NCI-H82 (cell line): ENCODE results near the gene GRM8.

Experiments
- DNase-seq: peaks from one replicate; lab custom pipeline; 2025; lab: John Stamatoyannopoulos, UW

Gene GRM8

DNA sequence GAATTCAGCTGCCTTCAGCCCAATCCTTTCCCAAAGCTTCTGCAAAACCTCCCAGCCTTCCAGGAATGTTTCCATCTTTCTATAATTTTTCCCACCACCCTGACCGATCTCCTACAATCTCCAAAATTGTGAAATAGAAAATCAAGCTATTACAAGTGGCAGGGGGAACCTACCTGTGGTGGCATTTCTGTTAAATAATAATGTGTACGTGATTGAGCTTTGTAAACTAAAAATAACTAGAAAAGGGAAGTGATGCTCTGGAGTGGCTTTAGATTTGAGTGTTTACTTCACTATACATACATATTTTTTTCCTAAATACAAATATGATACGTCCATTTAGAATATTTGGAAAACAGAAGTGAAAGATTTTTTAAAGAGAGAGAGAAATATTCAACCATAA is 593.6 kb downstream of the GRM8 start:
- DNase-seq, result no peak

DNA sequence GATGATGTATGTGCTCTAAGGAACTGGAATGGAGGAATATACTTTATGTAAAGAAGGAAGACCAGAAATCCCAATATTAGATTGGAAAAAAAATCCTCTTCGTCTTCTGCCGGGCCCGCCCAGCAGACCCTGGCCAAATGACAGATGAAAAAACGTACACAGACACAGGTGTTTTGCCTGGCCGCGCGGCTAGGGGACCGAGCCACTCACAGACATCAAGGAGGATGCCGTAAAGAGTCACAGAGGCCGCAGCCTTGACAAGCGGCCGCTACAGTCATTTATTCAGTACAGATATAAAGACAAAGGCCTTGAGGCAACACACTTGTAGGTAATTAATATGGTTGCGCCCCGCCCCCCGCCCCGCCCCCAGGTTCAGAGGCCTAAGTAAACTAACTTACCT is 594.1 kb downstream of the GRM8 start:
- DNase-seq, result no peak

DNA sequence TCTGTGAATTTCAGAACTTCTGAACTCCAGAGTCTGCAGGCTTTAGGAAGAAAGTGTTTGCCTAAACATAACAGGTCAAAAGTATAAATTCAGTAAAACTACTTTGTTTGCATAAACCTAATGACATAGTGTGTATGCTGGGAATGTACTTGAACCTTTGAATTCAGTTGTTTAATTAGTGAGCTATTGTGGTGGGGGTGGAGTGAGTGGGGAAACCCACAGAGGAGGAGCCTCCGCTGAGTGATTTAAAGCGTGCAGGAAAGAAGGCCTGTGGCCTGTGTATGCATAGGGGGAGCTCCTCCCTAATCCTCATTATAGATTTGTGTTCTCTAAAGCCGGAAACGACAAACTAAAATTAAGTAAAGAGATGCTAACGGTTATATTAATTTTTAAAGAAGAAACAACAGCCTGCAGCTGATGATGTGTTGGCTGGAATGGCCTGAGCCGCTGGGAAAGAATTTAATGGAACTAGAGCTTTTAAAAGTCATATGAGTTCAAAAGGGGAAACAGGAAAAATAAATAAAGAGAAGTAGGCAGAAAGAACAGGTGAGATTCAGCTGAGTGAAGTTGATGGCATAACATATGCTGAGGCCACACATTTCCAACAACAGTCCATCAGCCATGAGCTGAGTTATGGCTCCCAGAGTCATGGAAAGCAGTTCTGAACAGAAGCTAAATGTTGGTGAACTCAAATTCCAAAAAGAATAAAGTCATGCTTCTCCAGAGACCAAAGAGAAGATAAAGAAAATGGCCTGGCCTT is 595.0 kb downstream of the GRM8 start:
- DNase-seq, result no peak

DNA sequence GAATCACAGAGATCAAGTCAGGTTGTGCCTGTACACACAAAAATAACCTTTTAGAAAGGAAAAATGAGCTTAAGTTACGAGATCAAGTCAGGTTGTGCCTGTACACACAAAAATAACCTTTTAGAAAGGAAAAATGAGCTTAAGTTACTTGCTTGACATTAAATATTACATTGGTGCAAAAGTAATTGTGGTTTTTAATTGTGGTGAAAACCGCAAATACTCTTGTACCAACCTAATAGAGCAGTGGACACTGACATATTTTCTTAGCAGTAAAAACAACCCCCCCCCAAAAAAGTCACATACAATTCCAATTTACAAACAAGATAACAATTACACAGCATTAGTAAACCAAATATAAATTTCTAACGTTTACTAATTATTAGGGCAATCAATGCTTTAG is 595.6 kb downstream of the GRM8 start:
- no peak for DNase-seq

DNA sequence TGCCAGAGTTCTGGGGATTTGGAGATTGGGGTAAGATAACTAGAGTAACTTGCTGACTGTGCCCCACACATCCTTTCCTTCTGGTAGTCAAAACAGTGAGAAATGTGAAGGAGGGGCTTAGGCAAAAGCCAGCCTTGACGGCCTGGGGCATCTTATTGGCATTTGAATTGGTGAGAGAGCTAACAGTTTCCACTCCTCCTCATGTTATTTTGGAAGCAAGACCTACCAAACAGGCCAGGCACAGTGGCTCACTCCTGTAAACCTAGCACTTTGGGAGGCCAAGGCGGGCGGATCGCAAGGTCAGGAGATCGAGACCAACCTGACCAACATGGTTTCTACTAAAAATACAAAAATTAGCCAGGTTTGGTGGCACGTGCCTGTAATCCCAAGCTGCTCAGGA is 596.6 kb downstream of the GRM8 start:
- no peak for DNase-seq

DNA sequence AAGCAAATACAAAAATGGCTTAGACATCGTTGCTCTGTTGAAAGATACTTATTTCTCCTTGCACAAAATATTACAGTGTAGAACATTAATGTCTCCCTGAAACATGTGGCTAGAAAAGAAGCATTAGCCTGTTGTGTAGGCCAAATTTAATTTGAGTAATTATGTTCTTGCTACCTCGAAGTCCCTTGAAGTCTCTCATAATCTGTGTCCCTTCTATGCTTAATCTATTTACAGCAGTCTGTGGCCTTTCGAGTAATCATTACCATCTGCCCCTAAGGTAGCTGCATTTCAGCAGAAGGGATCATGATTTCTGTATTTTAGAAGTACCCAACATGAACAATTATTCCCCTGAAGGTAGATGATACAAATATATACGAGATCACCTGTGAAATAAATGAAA is 615.2 kb downstream of the GRM8 start:
- peak; percentile 90 for DNase-seq

DNA sequence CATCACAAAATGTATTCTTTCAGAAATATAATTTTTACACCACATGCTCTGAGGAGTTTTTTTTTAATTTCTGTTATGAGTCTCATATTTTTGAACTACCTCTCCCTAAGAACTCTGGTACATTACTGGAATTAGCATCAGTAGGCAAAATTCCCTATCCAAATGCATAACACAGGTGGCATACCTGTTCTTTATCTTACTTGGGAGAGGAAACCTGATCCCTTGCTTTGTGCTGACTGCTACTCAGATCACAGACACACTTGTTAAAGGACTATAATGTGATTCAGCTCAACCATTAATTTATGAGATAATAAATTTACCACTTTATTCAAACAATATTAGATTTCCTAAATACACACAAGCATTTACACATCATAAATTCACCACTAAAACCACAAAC is 617.2 kb downstream of the GRM8 start:
- no peak for DNase-seq

DNA sequence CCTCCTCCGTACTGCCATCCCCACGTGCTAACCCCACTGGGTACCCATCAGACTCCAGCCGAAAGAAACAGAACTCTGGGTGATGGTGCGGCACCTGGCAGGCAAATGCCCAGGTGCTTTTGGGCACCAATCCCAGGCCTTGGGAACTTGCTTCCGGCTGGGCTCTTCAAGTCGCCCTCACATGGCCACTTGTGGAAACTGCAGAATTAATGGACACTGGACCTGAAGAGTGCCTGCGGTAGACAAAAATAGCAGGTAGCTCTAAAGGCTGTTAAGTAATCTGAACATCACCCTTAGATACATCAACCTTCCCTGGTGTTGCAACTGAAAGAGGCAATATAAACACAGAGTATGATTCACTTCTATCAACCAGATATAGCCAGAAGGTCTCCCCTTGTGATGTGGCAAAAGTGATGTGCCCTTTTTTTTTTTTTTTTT is 644.4 kb downstream of the GRM8 start:
- peak; percentile 67 for DNase-seq

DNA sequence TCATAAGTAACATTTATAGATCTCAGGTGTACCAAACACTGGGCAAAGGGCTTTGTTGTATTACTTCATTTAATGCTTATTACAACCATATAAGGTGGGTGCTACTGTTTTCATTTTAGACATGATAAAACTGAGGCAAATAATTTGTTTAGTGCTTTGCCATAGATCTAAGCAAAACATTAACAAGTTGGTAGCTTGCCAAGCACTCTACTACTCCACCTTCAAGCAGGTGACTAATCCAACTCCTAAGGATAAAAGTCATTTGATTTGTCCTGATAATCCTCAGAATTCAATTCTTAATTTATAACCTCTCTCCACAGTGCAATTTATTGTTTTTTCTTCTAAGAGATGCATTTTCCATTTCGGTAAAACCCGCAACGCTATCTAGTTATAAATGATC is 646.4 kb downstream of the GRM8 start:
- peak; percentile 10 for DNase-seq

DNA sequence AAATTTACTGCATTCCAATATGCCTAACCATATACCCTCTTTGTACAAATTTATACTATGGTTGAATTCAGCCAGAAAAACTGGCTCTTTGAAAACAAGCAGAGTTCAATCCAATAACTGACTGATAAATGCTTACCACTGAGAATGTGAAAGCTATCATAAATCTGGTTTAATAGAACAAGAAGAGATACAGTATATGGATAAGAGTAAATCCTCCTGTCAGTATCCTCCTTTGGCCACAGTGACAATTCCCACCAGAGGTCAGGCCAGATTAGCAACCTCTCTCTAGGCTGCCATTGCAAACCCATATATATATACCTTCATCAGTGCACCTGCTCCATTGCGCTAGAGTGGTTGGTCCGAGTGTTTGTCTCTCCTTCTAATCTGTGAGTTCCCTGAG is 647.2 kb downstream of the GRM8 start:
- DNase-seq, result peak; percentile 46

DNA sequence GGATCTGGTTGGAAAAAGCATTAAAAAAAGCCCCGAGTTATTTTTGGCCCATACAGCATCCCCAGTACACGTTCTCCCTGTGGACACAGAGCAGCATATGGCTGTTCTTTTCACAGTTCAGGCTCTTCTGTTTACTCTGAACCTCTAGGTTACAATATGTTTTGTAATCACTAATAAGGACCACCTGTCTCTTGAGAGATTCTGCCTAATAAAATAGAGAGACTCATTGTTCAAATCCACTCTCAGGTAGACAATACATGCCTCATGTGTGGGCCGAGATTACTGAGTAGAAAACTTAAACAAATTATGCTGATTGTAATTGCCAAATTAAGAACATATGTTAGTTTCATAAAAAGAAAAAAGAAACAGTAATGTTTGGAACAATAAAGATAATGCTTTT is 647.7 kb downstream of the GRM8 start:
- peak; percentile 87 for DNase-seq

DNA sequence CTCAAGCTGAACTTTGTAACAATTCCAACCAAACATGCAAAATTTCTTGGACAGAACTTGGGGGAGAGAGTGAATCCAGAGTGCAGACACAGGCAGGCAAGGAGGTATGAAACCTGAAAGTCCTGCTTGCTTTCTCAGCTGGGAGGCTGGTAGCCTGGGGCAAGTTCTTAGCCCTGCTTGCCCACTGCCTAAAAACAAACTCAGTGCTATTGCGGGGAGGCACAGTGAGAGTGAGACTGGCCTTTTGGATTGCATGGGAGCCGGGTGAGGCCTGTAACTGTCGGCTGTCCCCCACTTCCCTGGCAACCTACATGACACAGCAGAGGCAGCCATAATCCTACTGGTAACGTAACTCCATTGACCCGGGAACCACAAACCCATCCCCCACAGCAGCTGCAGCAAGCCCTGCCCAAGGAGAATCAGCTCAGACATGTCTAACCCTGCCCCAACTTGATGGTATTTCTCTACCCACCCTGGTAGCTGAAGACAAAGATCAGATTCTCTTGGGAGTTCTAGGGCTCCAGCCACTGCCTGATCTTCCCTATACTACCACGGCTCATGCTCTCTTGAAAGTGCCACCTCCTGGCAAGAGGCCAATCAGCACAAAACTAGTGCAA is 663.6 kb downstream of the GRM8 start:
- DNase-seq, result no peak

DNA sequence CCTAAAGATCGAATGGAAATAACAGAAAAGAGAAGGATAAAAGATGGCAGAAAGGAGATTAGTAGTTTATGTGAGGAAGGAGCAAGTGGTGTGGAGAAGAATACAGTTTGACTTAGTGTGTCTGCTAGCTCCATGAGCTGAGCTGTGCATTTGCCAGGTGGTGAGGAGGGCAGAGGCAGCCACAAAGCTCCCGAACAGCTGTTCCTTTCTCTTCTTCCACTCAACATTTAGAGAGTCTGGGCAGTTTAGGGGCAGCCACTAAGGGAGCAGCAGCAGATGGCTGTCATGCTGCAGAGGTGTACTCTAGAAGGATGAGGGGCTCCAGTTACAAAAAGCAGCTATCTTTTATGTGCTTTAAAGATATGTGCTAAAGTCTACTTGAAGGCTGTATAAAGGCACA is 674.4 kb downstream of the GRM8 start:
- peak; percentile 99 for DNase-seq

DNA sequence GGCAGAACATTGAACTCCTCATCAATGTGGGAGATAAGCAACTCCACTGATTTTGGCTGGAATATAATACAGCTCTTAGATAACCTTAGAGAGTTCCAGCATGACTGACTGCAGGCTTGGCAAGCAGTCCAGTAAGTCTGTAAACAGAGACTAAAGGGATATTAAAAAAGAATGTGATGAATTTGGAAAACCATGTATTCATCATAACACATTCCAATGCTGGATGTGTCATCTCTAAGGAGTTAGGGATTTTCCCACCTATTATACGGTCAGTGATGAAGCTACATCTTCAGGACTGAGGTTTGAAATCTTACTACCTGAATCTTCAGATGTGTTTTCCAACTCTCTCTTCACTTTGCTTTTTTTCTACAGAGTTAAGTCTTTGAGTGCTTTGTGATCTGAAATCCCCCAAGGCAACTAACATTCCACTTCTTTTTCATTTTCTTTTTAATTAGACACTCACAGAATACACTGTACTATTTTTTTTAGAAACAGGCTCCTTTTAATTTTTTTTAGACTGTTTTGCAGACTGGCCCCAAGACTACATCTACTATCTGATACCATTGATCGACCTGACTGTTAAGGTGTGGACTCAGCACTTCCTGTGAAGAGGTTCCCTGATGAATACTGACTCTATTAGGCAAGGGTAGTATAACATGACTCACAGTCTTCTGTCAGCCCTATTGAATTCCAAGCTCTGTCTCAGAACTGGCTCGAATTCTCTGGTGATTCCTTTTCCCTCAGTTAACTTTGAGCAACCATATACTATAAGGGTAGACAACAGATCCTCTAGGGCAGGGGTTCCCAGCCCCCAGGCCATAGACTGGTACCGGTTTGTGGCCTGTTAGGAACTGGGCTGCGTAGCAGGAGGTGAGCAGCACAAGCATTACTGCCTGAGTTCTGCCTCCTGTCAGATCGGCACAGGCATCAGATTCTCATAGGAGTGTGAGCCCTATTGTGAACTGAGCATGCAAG is 678.2 kb downstream of the GRM8 start:
- DNase-seq, result no peak

DNA sequence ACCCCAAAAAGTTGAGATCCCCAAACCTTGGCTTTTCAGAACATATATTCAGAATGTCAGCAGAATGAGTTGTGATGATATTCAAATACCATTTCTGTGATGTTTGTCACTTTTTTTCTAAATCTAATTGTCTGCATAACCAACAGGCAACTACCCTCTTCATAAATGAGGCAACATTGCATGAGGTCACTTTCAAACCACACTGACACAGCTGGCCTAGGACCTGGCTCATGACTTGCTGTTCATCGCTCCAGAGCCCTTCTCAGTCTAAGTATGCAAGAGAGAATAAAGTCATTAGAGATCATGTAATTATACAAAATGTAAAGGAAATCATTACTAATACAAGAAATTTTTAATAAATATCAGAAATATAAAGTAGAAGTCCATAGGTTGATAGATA is 681.9 kb downstream of the GRM8 start:
- DNase-seq, result no peak

DNA sequence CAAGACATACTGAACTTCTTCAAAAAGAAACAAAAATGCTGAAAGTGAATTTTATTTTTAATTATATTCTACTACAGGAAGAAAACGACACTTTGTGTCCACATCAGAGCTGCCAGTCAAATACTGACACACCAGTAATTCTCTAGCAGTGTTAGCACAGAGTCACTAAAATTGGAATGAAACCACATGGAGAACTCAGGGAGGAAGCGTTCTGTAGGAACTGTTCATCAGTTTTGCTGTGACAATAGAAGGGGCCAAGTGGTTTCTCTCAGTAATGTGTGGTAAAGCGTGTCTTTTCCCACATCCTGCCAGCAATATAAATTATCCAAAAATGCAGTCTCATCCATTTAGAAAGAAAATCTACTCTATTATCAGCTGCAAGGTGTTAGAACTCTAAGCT is 683.3 kb downstream of the GRM8 start:
- DNase-seq, result no peak

DNA sequence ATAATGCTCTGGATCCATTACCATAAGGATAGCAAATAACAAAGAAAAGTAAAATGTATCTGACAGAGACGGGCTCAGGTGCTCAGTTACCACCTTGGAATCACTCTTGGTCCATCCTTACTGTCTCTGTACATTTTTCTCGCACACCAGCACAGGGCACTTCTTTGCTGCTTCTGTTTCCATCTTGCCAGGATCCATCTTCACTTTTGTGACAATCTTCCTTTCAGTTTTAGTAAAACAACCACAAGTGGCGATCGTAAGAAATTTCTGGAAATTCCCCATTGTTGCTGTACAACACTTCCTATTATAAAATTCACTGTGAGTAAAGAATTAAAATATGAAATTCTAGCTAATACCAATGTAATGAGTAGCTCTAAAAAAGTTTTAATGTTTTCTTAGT is 695.5 kb downstream of the GRM8 start:
- DNase-seq, result no peak

DNA sequence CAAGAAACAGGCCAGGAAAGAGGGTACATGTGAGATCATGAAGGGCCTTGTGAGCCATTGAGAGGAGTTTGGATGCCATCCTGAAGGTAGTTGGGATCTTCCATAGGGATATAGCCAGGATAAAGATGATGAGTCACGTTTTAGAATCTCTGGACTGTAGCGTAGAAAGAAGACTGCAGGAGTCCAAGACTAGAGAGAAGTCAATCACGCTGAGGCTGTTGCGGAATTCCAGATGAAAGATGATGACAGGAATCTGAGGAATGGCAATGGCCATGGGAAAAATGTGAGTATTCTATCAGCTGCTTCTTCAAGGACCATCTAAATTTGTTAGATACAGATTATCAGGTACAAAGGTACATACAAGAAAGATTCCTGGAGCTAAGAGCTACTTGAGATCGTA is 711.3 kb downstream of the GRM8 start:
- no peak for DNase-seq

DNA sequence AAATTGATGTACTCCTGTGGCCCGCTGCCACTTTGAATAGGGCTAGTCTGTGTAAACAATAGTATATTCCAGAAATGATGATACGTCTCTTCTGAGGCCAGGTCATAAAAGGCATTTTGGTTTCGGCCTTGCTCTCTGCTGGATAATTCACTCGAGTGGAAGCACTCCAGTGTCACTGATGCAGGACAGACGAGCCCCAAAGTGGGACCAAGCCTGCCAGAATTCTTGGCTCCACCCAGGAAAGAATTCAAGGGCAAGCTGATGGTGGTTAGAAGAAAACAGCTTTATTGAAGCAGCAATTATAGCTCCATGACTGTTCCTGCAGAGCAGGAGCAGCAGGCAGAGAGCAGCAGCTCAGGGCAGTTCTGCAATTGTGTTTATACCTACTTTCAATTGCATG is 717.6 kb downstream of the GRM8 start:
- no peak for DNase-seq

DNA sequence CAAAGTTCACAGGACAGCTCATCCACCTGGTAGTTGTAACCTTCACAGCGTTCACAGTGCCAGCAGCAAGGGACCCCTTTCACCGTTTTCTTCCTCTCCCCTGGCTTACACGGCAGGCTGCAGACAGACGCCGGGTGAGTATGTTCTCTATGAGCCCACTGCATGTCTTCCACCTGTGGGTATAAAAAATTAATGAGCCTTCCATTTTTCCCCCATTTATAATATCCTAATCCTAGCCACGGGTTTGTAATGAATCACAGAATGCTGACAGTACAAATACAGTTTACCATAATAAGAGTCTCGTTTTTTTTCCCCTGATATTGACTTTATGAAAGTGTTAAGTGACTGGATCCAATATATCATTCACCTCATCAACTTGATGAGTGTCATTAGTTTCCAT is 719.0 kb downstream of the GRM8 start:
- DNase-seq, result no peak

DNA sequence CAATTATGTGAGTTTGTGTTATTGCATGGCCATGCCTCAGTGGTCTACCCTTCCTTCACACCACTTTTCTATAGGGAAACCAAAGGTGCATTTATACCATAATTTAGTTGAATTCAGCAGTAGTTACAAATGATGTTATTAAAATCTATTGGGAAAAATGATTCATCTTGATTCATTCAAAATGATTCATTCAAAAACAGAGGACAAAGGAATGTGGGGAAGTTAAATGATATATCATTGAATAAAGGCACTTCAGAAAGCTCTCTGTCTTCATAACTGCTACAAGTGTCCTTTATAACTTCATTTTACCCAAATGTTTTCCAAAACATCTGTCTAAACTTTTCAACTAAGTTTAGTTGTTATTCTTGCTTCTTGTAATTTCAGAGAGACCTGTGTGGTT is 722.9 kb downstream of the GRM8 start:
- DNase-seq, result no peak

DNA sequence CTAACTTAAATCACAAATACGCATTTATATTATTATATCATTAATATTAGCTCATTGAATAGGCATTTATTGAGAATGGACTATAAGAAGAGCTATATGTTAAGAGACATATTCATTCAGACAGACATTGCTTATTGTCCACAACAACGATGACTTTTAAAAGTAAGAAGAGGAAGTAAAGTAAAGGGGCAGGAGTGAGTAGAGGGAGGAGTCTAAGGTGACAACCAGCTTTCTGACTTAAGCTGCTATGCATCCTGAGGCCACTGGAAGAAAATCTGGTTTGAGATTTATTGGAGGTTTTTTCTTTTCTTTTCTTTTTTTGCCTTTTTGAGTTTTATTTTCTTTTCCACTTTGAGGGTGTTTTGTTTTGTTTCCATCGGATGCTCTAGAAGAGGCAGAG is 723.5 kb downstream of the GRM8 start:
- DNase-seq, result no peak

DNA sequence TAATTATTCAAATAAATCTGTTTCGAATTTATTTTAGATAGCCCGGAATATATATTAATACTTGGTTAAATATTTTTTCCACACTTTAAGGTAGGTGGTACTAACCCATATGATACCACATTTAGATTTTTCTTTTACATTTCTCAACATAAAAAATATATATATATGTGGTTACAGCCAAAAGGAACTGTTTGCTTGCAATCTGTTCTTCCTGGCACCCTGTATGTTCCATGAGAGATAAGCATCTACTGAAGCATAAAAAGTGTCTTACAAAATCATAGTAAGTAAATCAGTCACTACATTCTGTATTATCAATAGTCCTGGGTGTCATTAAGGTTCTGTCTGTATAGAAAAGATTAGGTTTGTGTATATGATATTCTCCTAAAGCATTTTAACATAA is 726.8 kb downstream of the GRM8 start:
- no peak for DNase-seq
